GM21576 (cell line): ENCODE results near the gene HEXD.
"Not testable (repeated sequence)": the region's sequence is repeated elsewhere in the genome, so short reads cannot be mapped to it uniquely, and the experiment has no call there.

Source experiments
- ATAC-seq: cut with Tn5 transposase; IDR thresholded peaks from one replicate; pipeline ENCODE4 v1.9.1; 2021; ENCODE audit warnings: mild to moderate bottlenecking, moderate library complexity; ENCODE audit not compliant: unreplicated experiment

The HEXD gene

GRCh38 chr17:82382220-82382932 lies 35.8 kb upstream of the HEXD start:
- ATAC-seq: not testable (repeated sequence)

GRCh38 chr17:82382933-82383255 lies 35.3 kb upstream of the HEXD start:
- ATAC-seq: no peak

- ATAC-seq: no peak
Observed at GRCh38 chr17:82383411-82383810, 34.7 kb upstream of the HEXD start.

GRCh38 chr17:82384051-82384729 lies 34.0 kb upstream of the HEXD start:
- ATAC-seq: no peak

GRCh38 chr17:82384730-82385481 lies 33.2 kb upstream of the HEXD start:
- no peak for ATAC-seq

GRCh38 chr17:82385559-82386254 lies 32.4 kb upstream of the HEXD start:
- no peak for ATAC-seq

GRCh38 chr17:82386255-82386831 lies 31.8 kb upstream of the HEXD start:
- ATAC-seq: no peak

- ATAC-seq: no peak
Observed at GRCh38 chr17:82386881-82387704, 31.1 kb upstream of the HEXD start.

- ATAC-seq: no peak
Observed at GRCh38 chr17:82387705-82388106, 30.4 kb upstream of the HEXD start.

GRCh38 chr17:82388223-82388921 lies 29.8 kb upstream of the HEXD start:
- no peak for ATAC-seq

GRCh38 chr17:82388922-82389283 lies 29.2 kb upstream of the HEXD start:
- no peak for ATAC-seq

- no peak for ATAC-seq
Observed at GRCh38 chr17:82389379-82389778, 28.8 kb upstream of the HEXD start.

- ATAC-seq: no peak
Observed at GRCh38 chr17:82390015-82390859, 27.9 kb upstream of the HEXD start.

- no peak for ATAC-seq
Observed at GRCh38 chr17:82390860-82391435, 27.2 kb upstream of the HEXD start.

GRCh38 chr17:82391496-82392066 lies 26.6 kb upstream of the HEXD start:
- no peak for ATAC-seq

GRCh38 chr17:82392209-82392920 lies 25.8 kb upstream of the HEXD start:
- no peak for ATAC-seq

GRCh38 chr17:82392941-82393340 lies 25.2 kb upstream of the HEXD start:
- ATAC-seq: no peak
